HG03159 (cell line): Measurements from ENCODE around the gene CHKB.
"Not testable (repeated sequence)": the region's sequence is repeated elsewhere in the genome, so short reads cannot be mapped to it uniquely, and the experiment has no call there.

ENCODE experiments used
- ATAC-seq: cut with Tn5 transposase; IDR thresholded peaks from one replicate; pipeline ENCODE4 v1.9.1; 2021; ENCODE audit warnings: mild to moderate bottlenecking, moderate library complexity; ENCODE audit not compliant: unreplicated experiment

Gene CHKB

DNA sequence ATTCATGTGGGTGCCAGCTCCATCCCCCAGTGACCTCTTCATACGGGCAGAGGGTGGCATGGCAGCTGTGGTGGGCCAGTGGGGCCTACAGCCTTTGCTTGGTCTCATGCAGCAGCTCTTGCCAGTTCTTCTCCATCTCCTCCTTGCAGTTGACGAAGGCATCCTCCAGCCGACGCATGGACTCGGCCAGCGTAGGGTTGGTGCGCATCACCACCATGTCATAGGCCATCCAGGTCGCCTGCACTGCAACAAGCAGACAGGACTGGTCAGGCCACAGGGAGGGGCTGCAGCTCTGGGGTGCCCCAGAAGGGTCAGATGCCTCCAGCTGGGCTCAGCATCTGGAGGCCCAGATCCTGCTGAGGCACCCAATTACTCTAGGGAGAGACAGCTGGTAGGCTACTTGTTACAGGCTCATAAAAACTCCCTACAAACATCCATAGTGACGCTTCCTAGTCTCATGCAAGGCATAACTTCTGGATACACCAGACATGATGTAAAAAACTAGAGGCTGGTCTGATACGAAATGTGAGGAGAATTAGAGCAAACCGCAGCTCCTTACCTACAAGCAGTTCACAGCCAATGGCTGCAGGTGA is 31.4 kb downstream of the CHKB start:
- no peak for ATAC-seq

DNA sequence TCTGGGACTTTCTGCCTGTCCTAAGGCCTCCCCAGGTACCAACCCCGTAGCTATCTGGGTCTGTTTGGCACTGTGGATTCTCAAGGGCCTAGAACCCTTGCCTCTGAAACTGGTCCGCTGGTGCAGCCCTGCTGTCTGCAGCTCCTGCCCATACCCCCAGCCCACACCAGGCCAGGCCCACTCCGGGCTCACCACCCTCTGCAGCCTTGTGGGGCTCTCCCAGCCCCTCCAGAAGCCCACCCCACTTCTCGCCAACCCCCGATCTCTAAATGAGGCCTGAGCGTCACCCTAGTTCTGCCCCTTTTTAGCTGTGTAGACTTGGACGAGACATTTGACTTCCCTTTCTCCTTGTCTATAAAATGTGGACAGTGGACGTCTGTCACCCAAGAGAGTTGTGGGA is 32.3 kb downstream of the CHKB start:
- ATAC-seq: no peak

DNA sequence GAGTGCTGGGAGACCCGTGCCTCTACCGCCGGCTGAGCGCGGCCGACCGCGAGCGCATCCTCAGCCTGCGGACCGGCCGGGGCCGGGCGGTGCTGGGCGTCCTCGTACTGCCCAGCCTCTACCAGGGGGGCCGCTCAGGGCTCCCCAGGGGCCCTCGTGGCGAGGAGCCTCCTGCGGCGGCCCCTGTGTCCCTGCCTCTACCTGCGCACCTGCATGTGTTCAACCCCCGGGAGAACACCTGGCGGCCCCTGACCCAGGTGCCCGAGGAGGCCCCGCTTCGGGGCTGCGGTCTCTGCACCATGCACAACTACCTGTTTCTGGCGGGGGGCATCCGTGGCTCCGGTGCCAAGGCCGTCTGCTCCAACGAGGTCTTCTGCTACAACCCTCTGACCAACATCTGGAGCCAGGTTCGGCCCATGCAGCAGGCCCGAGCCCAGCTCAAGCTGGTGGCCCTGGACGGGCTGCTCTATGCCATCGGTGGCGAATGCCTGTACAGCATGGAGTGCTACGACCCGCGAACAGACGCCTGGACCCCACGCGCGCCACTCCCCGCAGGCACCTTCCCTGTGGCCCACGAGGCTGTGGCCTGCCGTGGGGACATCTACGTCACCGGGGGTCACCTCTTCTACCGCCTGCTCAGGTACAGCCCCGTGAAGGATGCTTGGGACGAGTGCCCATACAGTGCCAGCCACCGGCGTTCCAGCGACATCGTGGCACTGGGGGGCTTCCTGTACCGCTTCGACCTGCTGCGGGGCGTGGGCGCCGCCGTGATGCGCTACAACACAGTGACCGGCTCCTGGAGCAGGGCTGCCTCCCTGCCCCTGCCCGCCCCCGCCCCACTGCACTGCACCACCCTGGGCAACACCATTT is 33.5 kb downstream of the CHKB start:
- no peak for ATAC-seq

- no peak for ATAC-seq
These were observed 34.4 kb downstream of the CHKB start for GRCh38 chr22:50548040-50548920.

- no peak for ATAC-seq
These were observed 35.2 kb downstream of the CHKB start for GRCh38 chr22:50547263-50547985.

GRCh38 chr22:50546326-50547262 is 36.1 kb downstream of the CHKB start:
- ATAC-seq: no peak

DNA sequence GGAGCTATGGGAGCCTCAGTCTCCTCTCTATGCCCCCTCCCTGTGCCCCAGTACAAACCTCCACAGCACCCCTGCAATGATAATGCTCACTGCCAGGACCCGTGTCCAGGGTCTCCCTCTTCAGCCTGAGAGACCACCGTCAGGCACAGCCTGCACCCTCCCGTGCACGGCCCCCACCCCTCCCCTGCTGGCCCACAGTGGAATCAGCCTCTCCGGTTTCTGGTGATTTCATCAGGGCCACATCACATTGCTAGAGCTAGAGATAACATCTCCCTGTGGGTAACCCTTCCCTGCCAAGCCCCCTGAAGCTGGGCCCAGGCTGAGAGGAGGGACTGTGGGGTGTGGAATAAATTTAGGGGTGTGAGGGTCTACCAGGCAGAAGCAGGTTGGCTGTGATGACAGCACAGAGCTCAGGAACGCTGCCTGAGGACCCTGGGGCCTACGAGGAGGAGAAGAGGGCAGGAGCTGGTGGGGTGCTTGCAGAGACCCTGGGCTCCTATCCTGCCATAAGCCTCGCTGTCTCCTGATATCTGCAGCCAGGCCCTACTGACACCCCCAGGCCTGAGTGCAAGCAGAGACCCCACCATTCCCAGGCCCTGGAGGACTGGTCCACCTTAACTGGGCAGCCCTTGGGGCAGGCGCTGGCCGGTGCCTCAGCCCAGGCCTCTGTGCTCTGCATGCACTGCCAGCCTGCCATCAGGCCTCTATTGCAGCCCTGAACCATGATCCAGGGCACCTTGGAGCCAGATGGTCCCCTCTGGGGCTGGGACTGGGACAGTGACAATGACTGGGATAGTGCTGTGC is 36.9 kb downstream of the CHKB start, which contains the start of gene KLHDC7B:
TSS of gene KLHDC7B (plus strand) at position 378 of the 804 bp plus-strand sequence. CDS start at position 723, 345 bp downstream.
- no peak for ATAC-seq

DNA sequence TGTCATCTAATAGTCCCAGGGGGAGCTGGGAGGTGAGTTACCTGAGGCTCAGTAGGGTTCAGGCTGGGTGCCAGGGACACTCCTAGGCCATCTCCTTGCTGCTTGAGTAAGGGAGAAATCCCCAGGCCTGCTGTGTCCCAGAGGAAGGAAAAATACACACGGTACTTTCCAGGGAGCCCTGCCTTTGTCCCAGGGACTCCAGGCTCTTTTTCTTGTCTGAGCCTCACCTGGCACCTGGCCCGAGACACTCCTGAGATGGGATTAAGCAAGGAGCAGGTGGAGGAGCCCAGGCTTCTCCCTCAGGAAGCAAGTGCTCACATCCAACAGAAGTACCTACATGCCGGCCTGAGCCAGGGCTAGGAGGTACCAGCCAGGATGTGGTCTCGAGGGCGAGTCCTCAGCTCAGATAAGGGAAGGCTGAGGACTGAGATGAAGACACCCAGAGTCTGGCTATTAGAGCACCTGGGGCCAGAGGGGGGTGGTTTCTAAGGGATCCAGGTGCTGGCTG is 37.8 kb downstream of the CHKB start:
- no peak for ATAC-seq

DNA sequence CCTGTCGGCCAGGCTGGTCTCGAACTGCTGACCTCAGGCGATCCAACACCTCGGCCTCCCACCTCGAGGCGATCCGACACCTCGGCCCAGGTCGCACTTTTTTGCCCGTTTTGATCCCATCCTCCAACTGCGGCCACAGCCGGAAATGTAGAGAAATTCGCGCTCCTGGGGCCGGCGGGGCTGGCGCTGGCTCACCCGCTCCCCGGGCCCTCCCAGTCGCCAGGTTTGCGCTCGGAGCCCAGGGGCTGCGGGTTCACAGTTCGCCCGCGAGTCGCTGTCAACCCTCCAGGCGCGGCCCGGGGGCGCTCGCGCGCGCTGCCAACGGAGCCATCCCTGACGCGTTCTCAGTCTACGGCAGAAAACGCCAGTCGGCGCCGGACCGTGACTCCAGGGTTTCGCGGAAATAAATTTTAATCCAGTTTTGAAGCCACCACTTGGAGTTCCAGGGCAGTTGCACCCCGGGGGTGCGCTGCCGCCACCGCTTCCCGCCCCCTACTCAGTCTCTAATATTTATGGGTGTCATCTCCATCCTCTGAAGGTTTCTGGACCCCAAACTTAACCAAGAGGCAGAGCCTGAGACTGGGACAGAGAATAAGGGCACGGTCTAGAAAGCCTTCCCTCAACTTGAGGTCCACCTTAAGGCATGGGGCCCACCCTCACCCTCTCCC is 38.4 kb downstream of the CHKB start:
- no peak for ATAC-seq

GRCh38 chr22:50542416-50542927 is 40.2 kb downstream of the CHKB start:
- ATAC-seq: no peak

- not testable (repeated sequence) for ATAC-seq
These were observed 41.0 kb downstream of the CHKB start for GRCh38 chr22:50541667-50542026.

DNA sequence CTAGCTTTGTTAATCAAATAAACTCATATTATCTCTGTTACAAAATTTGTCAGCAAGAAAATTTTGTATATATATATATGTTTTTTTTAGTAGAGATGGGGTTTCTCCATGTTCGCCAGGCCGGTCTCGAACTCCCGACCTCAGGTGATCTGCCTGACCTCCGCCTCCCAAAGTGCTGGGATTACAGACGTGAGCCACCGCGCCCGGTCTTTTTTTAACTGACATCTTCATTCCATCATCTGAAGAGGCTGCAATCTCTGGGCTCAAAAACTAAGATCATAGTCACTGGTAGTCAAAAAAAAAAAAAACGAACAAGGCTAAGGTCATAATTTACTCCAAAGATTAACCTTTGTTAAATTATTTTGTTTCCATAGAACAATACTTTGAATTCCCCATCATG is 42.3 kb downstream of the CHKB start:
- ATAC-seq: no peak

DNA sequence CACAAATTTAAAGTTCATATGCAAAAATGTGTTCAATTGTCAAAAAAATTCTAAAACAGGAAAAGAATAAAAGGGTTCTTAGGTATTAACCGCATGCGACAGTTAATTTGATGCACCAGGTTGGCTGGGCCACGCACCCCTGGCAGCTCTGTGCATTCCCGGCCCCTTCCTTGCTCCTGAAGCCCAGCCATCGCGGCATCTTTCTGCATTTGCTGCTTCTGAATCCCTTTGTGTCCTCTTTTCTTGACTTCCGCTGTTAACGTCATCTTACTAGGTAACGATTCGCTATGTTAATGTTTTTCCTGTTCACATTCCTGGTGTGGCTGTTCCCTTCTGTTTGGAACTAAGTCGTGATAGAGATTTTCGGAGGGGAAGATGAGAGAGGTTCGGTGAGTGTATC is 44.9 kb downstream of the CHKB start:
- ATAC-seq: no peak

DNA sequence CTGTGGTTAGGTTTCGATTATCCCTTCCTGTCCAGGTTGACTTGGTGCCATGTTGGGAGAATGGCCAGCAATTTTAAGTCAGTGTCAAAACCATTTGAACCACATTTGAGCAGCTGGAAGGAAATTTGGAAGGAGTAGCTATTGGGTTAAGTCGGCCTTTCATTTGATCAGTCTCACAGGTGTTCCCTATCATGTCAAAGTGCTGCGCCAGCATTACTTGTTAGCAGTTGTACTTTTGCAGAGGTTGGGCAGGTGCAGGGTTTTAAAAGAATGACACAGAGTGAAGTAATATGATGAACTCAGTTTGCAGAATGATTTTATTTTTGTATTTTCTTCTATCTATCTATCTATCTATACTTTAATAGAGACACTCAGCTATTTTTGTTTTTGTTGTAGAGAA is 46.4 kb downstream of the CHKB start:
- ATAC-seq: no peak

GRCh38 chr22:50535113-50535512 is 47.5 kb downstream of the CHKB start:
- ATAC-seq: no peak

DNA sequence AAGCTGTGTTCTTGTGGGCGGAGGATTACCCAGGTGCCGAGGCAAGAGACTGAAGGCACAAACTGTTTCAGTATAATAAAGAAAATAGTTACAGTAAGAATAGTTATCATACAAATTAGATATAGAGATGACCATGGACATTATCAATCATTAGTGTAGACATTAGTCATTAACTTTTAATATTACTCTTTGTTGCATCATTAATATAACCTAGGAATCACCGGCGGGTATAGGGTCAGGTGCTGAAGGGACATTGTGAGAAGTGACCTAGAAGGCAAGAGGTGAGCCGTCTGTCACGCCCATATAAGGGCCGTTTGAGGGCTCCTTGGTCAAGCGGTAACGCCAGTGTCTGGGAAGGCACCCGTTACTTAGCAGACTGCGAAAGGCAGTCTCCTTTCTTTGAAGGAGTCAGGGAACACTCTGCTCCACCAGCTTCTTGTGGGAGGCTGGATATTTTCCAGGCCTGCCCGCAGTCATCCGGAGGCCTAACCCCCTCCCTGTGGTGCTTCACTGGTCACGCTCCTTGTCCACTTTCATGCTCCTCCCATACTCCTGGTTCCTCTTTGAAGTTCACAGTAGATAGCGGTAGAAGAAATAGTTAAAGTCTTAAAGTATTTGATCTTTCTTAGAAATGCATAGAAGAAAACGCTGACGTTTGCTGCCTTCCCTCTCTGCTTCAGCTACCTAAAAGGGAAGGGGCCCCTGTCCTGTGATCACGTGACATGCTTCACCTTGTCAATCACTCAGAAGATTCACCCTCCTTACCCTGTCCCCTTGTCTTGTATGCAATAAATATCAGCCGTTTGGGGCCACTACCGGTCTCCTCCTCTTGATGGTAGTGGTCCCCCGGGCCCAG is 48.6 kb downstream of the CHKB start:
- not testable (repeated sequence) for ATAC-seq
